ENCODE data around the gene SRP54. TPM values are rescaled to one million over a fixed set of nuclear protein-coding genes. Genes with fewer than 3 reads are reported as not detected.
"Not testable (repeated sequence)": the region's sequence is repeated elsewhere in the genome, so short reads cannot be mapped to it uniquely, and the experiment has no call there.

The SRP54 gene
- total RNA-seq, 1 donor from 2014 or later, result 69.4 TPM

DNA sequence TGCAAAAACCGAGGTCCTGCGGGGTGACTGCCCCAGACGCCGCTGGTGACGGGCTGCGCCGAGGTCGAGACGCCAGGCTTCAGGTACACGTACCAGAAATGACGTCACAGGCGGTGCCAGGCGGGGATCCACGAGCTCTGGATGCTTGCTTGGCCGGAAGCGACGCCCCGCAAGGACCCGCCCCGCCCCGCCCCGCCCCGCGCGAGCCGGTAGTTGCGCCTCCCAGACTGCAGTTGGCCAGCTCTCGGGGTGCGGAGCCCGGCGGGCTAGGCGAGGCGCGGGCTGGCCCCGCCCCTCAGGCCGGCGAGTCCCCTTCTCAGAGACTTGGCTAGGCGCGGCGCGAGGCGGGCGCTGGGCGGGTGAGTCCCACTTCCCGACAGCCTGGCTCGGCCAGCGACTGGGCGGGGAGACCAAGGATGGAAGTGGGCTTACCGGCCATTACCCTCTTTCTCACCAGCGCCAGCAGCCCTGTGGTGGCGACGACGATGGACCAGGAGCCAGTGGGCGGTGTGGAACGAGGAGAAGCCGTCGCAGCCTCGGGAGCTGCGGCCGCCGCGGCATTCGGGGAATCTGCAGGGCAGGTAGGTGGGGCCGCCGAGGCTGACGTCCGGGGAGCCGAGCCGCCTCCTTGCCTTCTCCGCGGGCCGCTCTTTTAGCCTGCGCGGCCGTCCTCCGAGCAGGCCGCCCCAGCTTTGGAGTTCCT lies 63.4 kb downstream of the SRP54 start, which contains the start of gene FAM177A1:
TSS of gene FAM177A1 (plus strand) at position 225 of the 703 bp plus-strand sequence. CDS start at position 417, 192 bp downstream.
- intact Hi-C loops (cut with micrococcal nuclease), result loop anchor here (1.0 to 10.0 kb wide), 9 partner anchors 64 to 759 kb away; partner anchors contain the start of genes EAPP, NFKBIA, PRORP and PSMA6

DNA sequence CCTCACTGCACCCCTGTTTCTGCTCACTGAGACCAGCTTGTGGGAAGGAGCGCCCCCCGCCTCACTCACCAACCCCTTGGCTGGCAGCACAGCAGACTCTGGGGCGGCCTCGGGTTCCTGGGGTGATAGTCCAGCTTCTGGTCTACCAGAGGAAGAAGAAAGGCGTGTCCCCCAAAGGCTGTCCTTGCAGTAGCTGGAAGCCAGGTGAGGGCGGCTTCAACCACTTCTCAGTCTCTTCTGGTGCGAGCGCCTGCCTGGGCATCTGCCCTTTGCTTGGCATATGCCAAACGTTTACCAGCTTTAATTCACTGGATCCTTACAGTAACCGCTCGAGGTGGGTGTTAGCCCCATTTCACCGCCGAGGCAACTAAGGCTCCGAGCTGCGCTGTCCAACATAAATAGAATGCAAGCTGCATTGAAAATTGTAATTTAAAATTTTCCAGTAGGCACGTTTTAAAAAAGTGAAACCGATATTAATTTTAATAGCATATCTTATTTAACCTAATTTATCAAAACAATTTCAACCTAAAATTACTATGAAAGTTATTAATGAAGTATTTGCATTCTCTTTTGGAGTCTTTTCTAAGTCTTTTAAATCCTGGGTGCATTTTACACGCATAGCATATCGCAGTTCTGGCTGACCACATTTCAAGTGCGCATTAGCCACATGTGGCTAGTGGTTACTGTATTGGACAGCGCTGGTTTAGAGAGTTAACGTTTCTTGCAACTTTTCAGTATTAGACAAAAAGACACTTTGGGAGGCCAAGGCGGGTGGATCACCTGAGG lies 64.2 kb downstream of the SRP54 start:
- intact Hi-C loops (cut with micrococcal nuclease), result loop anchor here (1.0 to 10.0 kb wide), 9 partner anchors 65 to 758 kb away; partner anchors contain the start of genes EAPP, NFKBIA, PRORP and PSMA6

DNA sequence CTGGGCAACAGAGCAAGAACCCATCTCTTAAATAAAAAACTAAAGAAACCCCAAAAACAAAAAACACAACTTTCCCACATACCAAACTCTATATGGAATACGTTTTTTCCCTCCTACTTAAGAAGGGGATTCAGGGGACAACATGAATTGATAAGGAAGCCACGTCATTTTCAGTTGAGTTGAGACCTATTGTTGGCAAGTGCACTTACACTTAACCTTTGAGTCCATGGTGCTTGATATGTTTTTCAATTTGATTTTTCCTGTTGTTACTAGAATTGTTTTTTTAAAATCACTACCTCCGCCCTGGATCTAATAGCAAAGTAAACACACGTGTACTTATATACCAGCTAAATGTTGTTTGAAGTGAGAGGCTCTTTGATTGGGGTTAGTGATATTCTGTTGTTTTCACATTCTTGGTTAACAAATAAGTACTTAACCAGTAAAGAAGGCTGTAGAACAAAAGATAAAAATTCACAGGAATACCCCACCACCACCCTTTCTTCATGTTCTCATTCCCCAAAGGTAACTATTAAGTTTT lies 65.3 kb downstream of the SRP54 start:
- intact Hi-C loops (cut with micrococcal nuclease), result loop anchor here (2.0 to 10.0 kb wide), 5 partner anchors 244 to 757 kb away; partner anchors contain the start of genes EAPP, PSMA6, RALGAPA1 and SNX6

DNA sequence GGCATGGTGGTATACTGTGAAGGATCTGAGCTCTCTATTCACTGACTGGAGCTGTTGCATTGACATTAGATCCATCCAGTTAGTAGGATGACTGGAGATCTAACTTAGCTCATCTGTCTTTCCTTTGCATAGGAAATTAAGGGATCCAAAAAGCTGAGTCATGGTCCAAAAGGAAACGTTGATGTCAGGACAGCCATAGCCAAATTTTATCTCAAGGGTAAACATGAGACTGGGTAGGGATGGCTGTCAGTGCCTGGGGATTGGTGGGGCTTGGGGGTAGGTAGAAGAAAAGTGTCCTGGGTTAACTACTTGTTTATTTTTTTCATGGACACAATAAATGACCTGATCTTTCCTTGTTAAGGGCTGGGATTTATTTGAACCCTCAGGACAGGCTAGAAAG lies 67.9 kb downstream of the SRP54 start:
- intact Hi-C loops (cut with micrococcal nuclease), result no loop called here

DNA sequence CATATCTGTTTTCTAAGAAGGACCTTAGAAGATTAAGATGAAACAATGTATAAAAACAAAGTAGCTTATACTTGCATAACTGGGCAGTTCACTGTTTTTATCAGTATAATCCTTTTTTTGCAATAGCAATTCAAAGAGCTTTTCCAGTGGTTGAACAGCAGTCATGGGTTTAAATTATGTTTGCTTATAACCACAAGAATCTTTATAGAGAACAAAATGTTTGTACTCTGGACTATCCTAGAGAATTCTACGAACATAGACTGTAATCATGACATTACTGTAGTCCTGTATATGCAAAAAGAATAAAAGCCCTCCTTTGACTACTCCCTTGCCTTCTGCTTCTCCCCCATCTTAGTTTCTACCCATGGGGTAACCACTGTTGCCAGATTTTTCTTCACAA lies 69.0 kb downstream of the SRP54 start:
- intact Hi-C loops (cut with micrococcal nuclease), result no loop called here

DNA sequence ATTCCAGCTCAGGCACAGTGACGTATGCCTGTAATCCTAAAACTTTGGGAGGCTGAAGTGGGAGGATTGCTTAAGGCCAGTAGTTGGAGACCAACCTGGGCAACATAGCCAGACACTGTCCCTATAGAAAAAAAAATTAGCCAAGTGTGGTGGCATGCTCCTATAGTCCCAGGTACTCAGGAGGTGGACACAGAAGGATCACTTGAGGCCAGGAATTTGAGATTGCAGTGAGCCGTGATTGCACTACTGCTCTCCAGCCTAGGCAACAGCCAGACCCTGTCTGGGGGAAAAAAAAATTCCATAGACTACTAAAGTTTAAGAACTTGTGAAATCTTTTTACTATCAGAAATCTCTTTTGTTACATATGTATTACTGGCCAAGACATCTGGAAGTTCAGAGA lies 69.8 kb downstream of the SRP54 start:
- intact Hi-C loops (cut with micrococcal nuclease), result no loop called here

- intact Hi-C loops (cut with micrococcal nuclease), result not testable (repeated sequence)
These were observed 78.5 kb downstream of the SRP54 start for GRCh38 chr14:35061113-35061791.

GRCh38 chr14:35065731-35066130 lies 82.9 kb downstream of the SRP54 start:
- intact Hi-C loops (cut with micrococcal nuclease), result not testable (repeated sequence)

DNA sequence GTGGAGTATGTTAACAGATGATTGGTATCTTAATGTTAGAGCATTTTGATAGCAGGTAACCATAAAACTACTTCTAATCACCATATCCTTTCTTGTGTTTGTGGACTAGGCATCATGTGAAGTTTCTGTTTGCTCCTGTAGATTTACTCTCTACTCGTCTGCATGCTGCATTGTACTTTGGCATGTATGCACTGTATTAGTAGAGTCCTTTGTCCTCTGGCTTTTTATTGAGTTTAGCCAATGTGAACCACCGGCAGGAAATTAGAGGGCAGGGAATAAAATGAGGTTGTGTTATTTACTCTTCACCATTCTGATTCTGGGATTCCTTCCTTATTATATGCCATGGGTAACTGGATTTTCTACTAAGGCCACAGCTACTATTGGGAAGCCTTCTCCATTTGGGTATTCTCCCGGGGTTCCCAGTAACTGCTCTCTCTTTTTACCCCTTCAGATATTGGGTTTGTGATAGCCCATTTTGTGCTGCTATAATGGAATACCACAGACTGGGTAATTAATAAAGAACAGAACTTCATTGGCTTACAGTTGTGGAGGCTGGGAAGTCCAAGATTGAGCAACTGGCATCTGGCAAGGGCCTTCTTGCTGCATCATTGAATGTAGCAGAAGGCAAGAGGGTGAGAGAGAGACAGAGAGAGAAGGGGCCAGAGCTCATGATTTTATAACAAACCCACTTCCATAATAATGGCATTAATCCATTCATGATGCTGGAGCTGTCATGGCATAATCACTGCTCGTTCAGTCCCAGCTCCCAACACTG lies 85.6 kb downstream of the SRP54 start:
- intact Hi-C loops (cut with micrococcal nuclease), result no loop called here

DNA sequence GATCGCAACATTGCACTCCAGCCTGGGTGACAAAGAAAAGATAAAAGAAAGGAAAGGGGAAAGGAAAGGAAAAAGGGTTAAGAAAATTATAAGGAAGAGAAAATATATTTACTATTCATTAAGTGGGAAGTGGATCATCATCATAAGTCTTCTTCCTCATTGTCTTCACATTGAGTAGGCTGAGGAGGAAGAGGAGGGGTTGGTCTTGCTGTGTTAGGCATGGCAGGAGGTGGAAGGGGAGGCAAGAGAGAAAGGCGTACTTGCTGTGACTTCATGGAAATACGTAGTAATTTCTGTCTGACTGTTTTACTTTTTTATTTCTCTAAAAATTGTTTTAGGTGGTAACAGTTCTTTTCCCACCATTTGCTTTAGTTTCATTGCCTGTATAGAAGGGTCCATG lies 89.4 kb downstream of the SRP54 start:
- intact Hi-C loops (cut with micrococcal nuclease), result no loop called here

GRCh38 chr14:35073486-35073885 lies 90.7 kb downstream of the SRP54 start:
- intact Hi-C loops (cut with micrococcal nuclease), result no loop called here

GRCh38 chr14:35078082-35078481 lies 95.3 kb downstream of the SRP54 start:
- intact Hi-C loops (cut with micrococcal nuclease), result no loop called here

Other genes with a start within 250 kb of the SRP54 start
- 55.6 and 62.1 TPM in 2 replicates for gene BAZ1A, start 107.6 kb upstream of the SRP54 start, total RNA-seq
- 37.3 and 38.5 TPM in 2 replicates for gene FAM177A1, start 63.3 kb downstream of the SRP54 start, total RNA-seq
- gene PPP2R3C, start 139.0 kb downstream of the SRP54 start, total RNA-seq, result 46.0 and 46.4 TPM in 2 replicates
- 40.3 and 43.0 TPM in 2 replicates for gene PRORP, start 139.6 kb downstream of the SRP54 start, total RNA-seq

Measured in T-helper 2 cell treated with Interferon-gamma antibody and Interleukin-4, amounts not matched to agents 100 ng/mL and 5 ng/mL, for 36 hours (primary cell).